H9 (cell line): ENCODE results near the gene RHCE. TPM values are rescaled to one million over a fixed set of nuclear protein-coding genes. Genes with fewer than 3 reads are reported as not detected.
"Not testable (repeated sequence)": the region's sequence is repeated elsewhere in the genome, so short reads cannot be mapped to it uniquely, and the experiment has no call there.

Experiments used
- DNase-seq: peaks from one replicate; pipeline ENCODE4 v3.0.0-alpha.2; 2017
- H2AFZ ChIP-seq: one replicate; pipeline ENCODE4 v1.6.1; 2013; ENCODE audit warnings: mild to moderate bottlenecking, low read length, control low read depth, moderate library complexity
- H2AK5ac ChIP-seq: 2 replicates; pipeline ENCODE4 v1.6.1; 2013; ENCODE audit warnings: low read length, control low read depth, mixed read lengths; ENCODE audit not compliant: insufficient read length
- H2BK120ac ChIP-seq: one replicate; pipeline ENCODE4 v1.6.1; 2013; ENCODE audit warnings: low read depth, mild to moderate bottlenecking, low read length, control low read depth, inconsistent platforms; ENCODE audit not compliant: poor library complexity, severe bottlenecking
- H2BK12ac ChIP-seq: 2 replicates; pipeline ENCODE4 v1.6.1; 2013; ENCODE audit warnings: low read length, control low read depth, mixed read lengths, low read depth; ENCODE audit not compliant: insufficient read length
- H2BK15ac ChIP-seq: 2 replicates; pipeline ENCODE4 v1.6.1; 2013; ENCODE audit warnings: low read depth, low read length, control low read depth
- H2BK20ac ChIP-seq: one replicate; pipeline ENCODE4 v1.6.1; 2013; ENCODE audit warnings: low read depth, mild to moderate bottlenecking, low read length, control low read depth, inconsistent platforms; ENCODE audit not compliant: poor library complexity, severe bottlenecking
- H2BK5ac ChIP-seq: 2 replicates; pipeline ENCODE4 v1.6.1; 2013; ENCODE audit warnings: low read length, control low read depth, mixed read lengths; ENCODE audit not compliant: insufficient read length
- H3K14ac ChIP-seq: 2 replicates; pipeline ENCODE4 v1.6.1; 2013; ENCODE audit warnings: low read length, control low read depth; ENCODE audit not compliant: insufficient read depth
- H3K18ac ChIP-seq: 2 replicates; pipeline ENCODE4 v1.6.1; 2013; ENCODE audit warnings: low read depth, mild to moderate bottlenecking, mixed read lengths, low read length, control low read depth; ENCODE audit not compliant: insufficient read length
- H3K23ac ChIP-seq: 2 replicates; pipeline ENCODE4 v1.6.1; 2013; ENCODE audit warnings: low read length, control low read depth, mixed read lengths, low read depth; ENCODE audit not compliant: insufficient read length
- H3K23me2 ChIP-seq: 2 replicates; pipeline ENCODE4 v1.6.1; 2013; ENCODE audit warnings: low read depth, mild to moderate bottlenecking, mixed read lengths, low read length, control low read depth; ENCODE audit not compliant: insufficient read length, poor library complexity, severe bottlenecking
- H3K27ac ChIP-seq: 2 replicates; pipeline ENCODE4 v1.5.1; 2013; ENCODE audit warnings: low read length, control low read depth, mixed read lengths, low read depth; ENCODE audit not compliant: insufficient read length
- H3K27me3 ChIP-seq: 2 replicates; pipeline ENCODE4 v1.6.1; 2013; ENCODE audit warnings: low read length, control low read depth, inconsistent platforms; ENCODE audit not compliant: insufficient read depth
- H3K4ac ChIP-seq: 2 replicates; pipeline ENCODE4 v1.6.1; 2013; ENCODE audit warnings: low read depth, mild to moderate bottlenecking, control low read depth, inconsistent platforms, low read length, moderate library complexity
- H3K4me1 ChIP-seq: 2 replicates; pipeline ENCODE4 v1.6.1; 2013; ENCODE audit warnings: low read length, control low read depth, inconsistent platforms; ENCODE audit not compliant: insufficient read depth
- H3K4me2 ChIP-seq: 2 replicates; pipeline ENCODE4 v1.6.1; 2013; ENCODE audit warnings: low read length, control low read depth, mixed read lengths; ENCODE audit not compliant: insufficient read length, insufficient read depth
- H3K56ac ChIP-seq: 2 replicates; pipeline ENCODE4 v1.6.1; 2013; ENCODE audit warnings: low read depth, mild to moderate bottlenecking, mixed read lengths, low read length, control low read depth; ENCODE audit not compliant: insufficient read length
- H3K79me1 ChIP-seq: 2 replicates; pipeline ENCODE4 v1.6.1; 2013; ENCODE audit warnings: low read depth, mild to moderate bottlenecking, moderate library complexity, low read length, control low read depth, inconsistent platforms; ENCODE audit not compliant: insufficient read depth, poor library complexity, severe bottlenecking
- H3K79me2 ChIP-seq: 2 replicates; pipeline ENCODE4 v1.6.1; 2013; ENCODE audit warnings: low read length, control low read depth, inconsistent platforms; ENCODE audit not compliant: insufficient read depth
- H3K9ac ChIP-seq: 2 replicates; pipeline ENCODE4 v1.6.1; 2013; ENCODE audit warnings: low read length, control low read depth, mixed read lengths; ENCODE audit not compliant: insufficient read length; ENCODE audit errors: extremely low read depth
- H3K9me3 ChIP-seq: one replicate; pipeline ENCODE4 v1.6.1; 2013; ENCODE audit warnings: low read depth, low read length, inconsistent platforms; ENCODE audit not compliant: control insufficient read depth
- H3T11ph ChIP-seq: one replicate; pipeline ENCODE4 v1.6.1; 2013; ENCODE audit warnings: mild to moderate bottlenecking, low read length, control low read depth, inconsistent platforms
- H4K20me1 ChIP-seq: one replicate; pipeline ENCODE4 v1.6.1; 2013; ENCODE audit not compliant: control insufficient read depth, insufficient read length, insufficient read depth
- H4K5ac ChIP-seq: 2 replicates; pipeline ENCODE4 v1.6.1; 2013; ENCODE audit warnings: low read depth, mild to moderate bottlenecking, mixed read lengths, low read length, control low read depth; ENCODE audit not compliant: insufficient read length
- H4K8ac ChIP-seq: replicated peaks from 2 replicates; pipeline ENCODE4 v1.6.1; 2013; ENCODE audit warnings: low read length, control low read depth, mixed read lengths, low read depth; ENCODE audit not compliant: insufficient read length
- H4K91ac ChIP-seq: 2 replicates; pipeline ENCODE4 v1.6.1; 2013; ENCODE audit warnings: low read depth, mild to moderate bottlenecking, moderate library complexity, mixed read lengths, low read length, control low read depth; ENCODE audit not compliant: insufficient read length
- H3K27ac Mint-ChIP-seq, 3 experiments: 2 replicates in 2 of 3; 3 replicates in 1 of 3; pipeline ENCODE4 v1.8.0; 2020 to 2021; ENCODE audit warnings: mixed read lengths in 3 of 3, mild to moderate bottlenecking in 1 of 3, moderate library complexity in 1 of 3
- H3K27me3 Mint-ChIP-seq: 2 replicates; pipeline ENCODE4 v1.8.0; 2021; ENCODE audit warnings: low read depth, mild to moderate bottlenecking, moderate library complexity, mixed read lengths
- H3K36me3 Mint-ChIP-seq, 3 experiments: 2 replicates in 2 of 3; 3 replicates in 1 of 3; pipeline ENCODE4 v1.8.0; 2020 to 2021; ENCODE audit warnings: low read depth in 3 of 3, mixed read lengths in 3 of 3; ENCODE audit not compliant: insufficient read depth in 1 of 3
- H3K4me1 Mint-ChIP-seq, 2 experiments: 2 replicates each; pipeline ENCODE4 v1.8.0; 2020; ENCODE audit warnings: mixed read lengths in 2 of 2
- H3K4me3 Mint-ChIP-seq, 2 experiments: 2 replicates in 1 of 2; 3 replicates in 1 of 2; pipeline ENCODE4 v1.8.0; 2020 to 2021; ENCODE audit warnings: mild to moderate bottlenecking in 2 of 2, mixed read lengths in 2 of 2, moderate library complexity in 1 of 2
- H3K9me3 Mint-ChIP-seq, 2 experiments: 2 replicates in 1 of 2; 3 replicates in 1 of 2; pipeline ENCODE4 v1.8.0; 2020; ENCODE audit warnings: mild to moderate bottlenecking in 2 of 2, mixed read lengths in 2 of 2, moderate library complexity in 1 of 2
- WGBS: extraction: QIAGEN DNeasy Blood & Tissue Kit; methylation state at CpG from one replicate; pipeline ENCODE4 v1.1.7; 2013; ENCODE audit warnings: missing lambda C conversion rate, low lambda C conversion rate, mixed read lengths; ENCODE audit not compliant: insufficient read length; ENCODE audit errors: extremely low coverage; 5-methylcytosine and 5-hydroxymethylcytosine counted together
- total RNA-seq: library from RNA; stranded (reverse); gene quantifications from 2 replicates; pipeline ENCODE4 v1.2.1, GENCODE V29; 2021

The RHCE gene
- total RNA-seq, 1 experiment from 2014 or later, result 0.90 TPM

GRCh38 chr1:25414578-25414977 is 6.0 kb downstream of the RHCE start:
- H3K27me3 Mint-ChIP-seq, H3K4me3 Mint-ChIP-seq, H3K27me3 ChIP-seq, H3K27ac Mint-ChIP-seq, H2BK20ac ChIP-seq, H3T11ph ChIP-seq, H3K23ac ChIP-seq, H3K36me3 Mint-ChIP-seq, H3K4me1 ChIP-seq, H3K4me2 ChIP-seq, H3K27ac ChIP-seq, H2BK120ac ChIP-seq, H2BK12ac ChIP-seq, H4K5ac ChIP-seq, H2AK5ac ChIP-seq, H3K4ac ChIP-seq, H3K14ac ChIP-seq, H3K79me2 ChIP-seq, H4K20me1 ChIP-seq, H2AFZ ChIP-seq, H3K9me3 ChIP-seq, H3K4me1 Mint-ChIP-seq, H4K91ac ChIP-seq, H3K79me1 ChIP-seq, H3K23me2 ChIP-seq, H3K9ac ChIP-seq, DNase-seq, H4K8ac ChIP-seq, H3K56ac ChIP-seq, H2BK5ac ChIP-seq, H2BK15ac ChIP-seq, H3K18ac ChIP-seq, H3K9me3 Mint-ChIP-seq: not testable (repeated sequence)
- WGBS, result no CpG with 5 or more reads among the region's 1 CpG

- not testable (repeated sequence) for H3K27me3 Mint-ChIP-seq
Measured at GRCh38 chr1:25414157-25414556, 6.5 kb downstream of the RHCE start.

More at GRCh38 chr1:25414157-25414556, 6.5 kb downstream of the RHCE start:
- H2BK5ac ChIP-seq, H3K23ac ChIP-seq, H3K4me2 ChIP-seq, H4K8ac ChIP-seq, H2BK120ac ChIP-seq, H4K20me1 ChIP-seq, H3K9me3 Mint-ChIP-seq, H3K9ac ChIP-seq, H2BK12ac ChIP-seq, H3K14ac ChIP-seq, H3K56ac ChIP-seq, H3K4me3 Mint-ChIP-seq, H4K5ac ChIP-seq, H3K79me1 ChIP-seq, DNase-seq, H2BK20ac ChIP-seq, H2AFZ ChIP-seq, H2BK15ac ChIP-seq, H3K36me3 Mint-ChIP-seq, H2AK5ac ChIP-seq, H3K79me2 ChIP-seq, H3K9me3 ChIP-seq, H3K4me1 ChIP-seq, H3K4ac ChIP-seq, H3K27me3 ChIP-seq, H3K27ac Mint-ChIP-seq, H3K23me2 ChIP-seq, H3K4me1 Mint-ChIP-seq, H3K18ac ChIP-seq, H3T11ph ChIP-seq, H3K27ac ChIP-seq, H4K91ac ChIP-seq: not testable (repeated sequence)
- WGBS, result no CpG with 5 or more reads among the region's 6 CpGs
